Measurements from ENCODE around the gene R3HDM4. TPM values are rescaled to one million over a fixed set of nuclear protein-coding genes. Genes with fewer than 3 reads are reported as not detected.
A peak's percentile ranks its signal among the peaks of the same experiment; 100 is the strongest.

Gene R3HDM4
- total and polyA plus RNA-seq, 2 donors from 2014 or later: 47.4 to 71.4 TPM

DNA sequence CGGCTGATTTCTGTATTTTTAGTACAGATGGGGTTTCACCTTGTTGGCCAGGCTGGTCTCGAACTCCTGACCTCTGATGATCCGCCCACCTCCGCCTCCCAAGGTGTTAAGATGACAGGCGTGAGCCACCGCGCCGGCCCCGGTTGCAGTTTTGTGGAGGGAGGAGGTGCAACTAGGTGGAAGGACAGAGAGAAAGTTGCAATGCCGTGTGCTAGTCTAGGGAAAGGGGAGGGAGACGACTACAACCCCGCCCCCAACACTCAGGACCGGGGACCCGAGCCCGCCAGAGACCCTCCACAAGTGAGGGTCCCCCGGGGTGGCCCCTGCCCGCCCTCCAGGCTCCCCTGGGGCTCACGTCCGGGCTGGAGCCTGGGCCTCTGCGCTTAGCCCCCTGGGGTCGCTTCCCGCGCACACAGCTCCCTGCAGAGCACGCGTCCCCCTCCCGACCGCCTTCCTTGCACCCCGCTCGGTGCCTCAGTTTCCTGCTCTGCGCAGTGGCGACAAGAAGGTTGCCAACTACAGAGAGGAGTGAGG is 11.6 kb upstream of the R3HDM4 start:
- H3K9me3 ChIP-seq (ENCODE audit: control insufficient read depth in 2 of 3, insufficient read depth in 1 of 3, low read length in 3 of 3): no peaks in the 10 kb centered on the region
- DNase-seq (peak in 2 of 5 donors; percentile 81 to 86), FAIRE-seq (no peak)
- H3K36me3 ChIP-seq (ENCODE audit: control insufficient read depth in 2 of 3, insufficient read depth in 3 of 3, low read length in 3 of 3): no peaks in the 10 kb centered on the region
- peaks cover 4% of the 10 kb centered on the region for H3K27me3 ChIP-seq (ENCODE audit: control insufficient read depth, insufficient read depth, low read length)
- peaks cover 0 to 7% (median 0%) of the 10 kb centered on the region in 3 donors for H3K4me1 ChIP-seq (ENCODE audit: control insufficient read depth in 2 of 3, insufficient read depth in 2 of 3, low read depth in 1 of 3, low read length in 3 of 3)
- intact Hi-C loops (cut with DNase I): loop anchor here (5.0 kb wide), 1 partner anchor 58 kb away; the partner anchor contains the start of gene WDR18
- peak overlapping the region; percentile 34 to 78 (median 69) for H3K4me3 ChIP-seq (ENCODE audit: low read length in 3 of 3)
- no peak for TF ChIP-seq CTCF (IDR thresholded peaks at IDR 0.05; ENCODE audit: borderline replicate concordance, extremely low read depth, insufficient read depth)
- H3K27ac ChIP-seq (ENCODE audit: low read depth in 2 of 2, low read length in 2 of 2): no peak overlapping the region
- peak overlapping the region in 2 of 3 donors; percentile 54 to 55 for H3K9ac ChIP-seq (ENCODE audit: low read length in 3 of 3)

DNA sequence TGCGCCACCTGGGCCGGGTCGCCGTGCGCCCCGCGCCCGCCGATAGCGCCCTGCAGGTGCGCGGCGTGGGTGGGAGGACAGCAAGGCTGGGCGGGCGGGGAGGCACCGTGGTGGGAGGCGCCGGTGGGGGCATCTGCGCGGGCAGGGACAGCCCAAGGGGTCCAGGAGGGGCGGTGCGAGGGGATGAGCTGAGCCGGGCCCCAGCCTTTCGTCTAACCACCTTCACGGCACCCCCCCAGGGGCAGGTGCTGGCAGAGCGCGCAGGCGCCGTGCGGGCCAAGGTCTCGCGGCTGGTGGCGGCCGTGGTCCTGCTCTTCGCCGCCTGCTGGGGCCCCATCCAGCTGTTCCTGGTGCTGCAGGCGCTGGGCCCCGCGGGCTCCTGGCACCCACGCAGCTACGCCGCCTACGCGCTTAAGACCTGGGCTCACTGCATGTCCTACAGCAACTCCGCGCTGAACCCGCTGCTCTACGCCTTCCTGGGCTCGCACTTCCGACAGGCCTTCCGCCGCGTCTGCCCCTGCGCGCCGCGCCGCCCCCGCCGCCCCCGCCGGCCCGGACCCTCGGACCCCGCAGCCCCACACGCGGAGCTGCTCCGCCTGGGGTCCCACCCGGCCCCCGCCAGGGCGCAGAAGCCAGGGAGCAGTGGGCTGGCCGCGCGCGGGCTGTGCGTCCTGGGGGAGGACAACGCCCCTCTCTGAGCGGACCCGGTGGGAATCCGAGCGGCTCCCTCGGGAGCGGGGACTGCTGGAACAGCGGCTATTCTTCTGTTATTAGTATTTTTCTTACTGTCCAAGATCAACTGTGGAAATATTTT is 7.2 kb upstream of the R3HDM4 start:
- TF ChIP-seq CTCF (IDR thresholded peaks at IDR 0.05; ENCODE audit: borderline replicate concordance, extremely low read depth, insufficient read depth): no peak
- Histone ChIP-seq H3K36me3 (ENCODE audit: control insufficient read depth in 2 of 3, insufficient read depth in 3 of 3, low read length in 3 of 3) (no peaks in the 10 kb centered on the region), H3K9me3 (ENCODE audit: control insufficient read depth in 2 of 3, insufficient read depth in 1 of 3, low read length in 3 of 3) (no peaks in the 10 kb centered on the region), H3K9ac (ENCODE audit: low read length in 3 of 3) (no peak overlapping the region), H3K4me3 (ENCODE audit: low read length in 3 of 3) (no peak overlapping the region), H3K4me1 (ENCODE audit: control insufficient read depth in 2 of 3, insufficient read depth in 2 of 3, low read depth in 1 of 3, low read length in 3 of 3) (peaks cover 0 to 14% (median 0%) of the 10 kb centered on the region in 3 donors), H3K27me3 (ENCODE audit: control insufficient read depth, insufficient read depth, low read length) (peaks cover 9% of the 10 kb centered on the region), H3K27ac (ENCODE audit: low read depth in 2 of 2, low read length in 2 of 2) (no peak overlapping the region)
- intact Hi-C loops (cut with DNase I): no loop called here
- FAIRE-seq (no peak), DNase-seq (peak in 1 of 5 donors; percentile 74)

DNA sequence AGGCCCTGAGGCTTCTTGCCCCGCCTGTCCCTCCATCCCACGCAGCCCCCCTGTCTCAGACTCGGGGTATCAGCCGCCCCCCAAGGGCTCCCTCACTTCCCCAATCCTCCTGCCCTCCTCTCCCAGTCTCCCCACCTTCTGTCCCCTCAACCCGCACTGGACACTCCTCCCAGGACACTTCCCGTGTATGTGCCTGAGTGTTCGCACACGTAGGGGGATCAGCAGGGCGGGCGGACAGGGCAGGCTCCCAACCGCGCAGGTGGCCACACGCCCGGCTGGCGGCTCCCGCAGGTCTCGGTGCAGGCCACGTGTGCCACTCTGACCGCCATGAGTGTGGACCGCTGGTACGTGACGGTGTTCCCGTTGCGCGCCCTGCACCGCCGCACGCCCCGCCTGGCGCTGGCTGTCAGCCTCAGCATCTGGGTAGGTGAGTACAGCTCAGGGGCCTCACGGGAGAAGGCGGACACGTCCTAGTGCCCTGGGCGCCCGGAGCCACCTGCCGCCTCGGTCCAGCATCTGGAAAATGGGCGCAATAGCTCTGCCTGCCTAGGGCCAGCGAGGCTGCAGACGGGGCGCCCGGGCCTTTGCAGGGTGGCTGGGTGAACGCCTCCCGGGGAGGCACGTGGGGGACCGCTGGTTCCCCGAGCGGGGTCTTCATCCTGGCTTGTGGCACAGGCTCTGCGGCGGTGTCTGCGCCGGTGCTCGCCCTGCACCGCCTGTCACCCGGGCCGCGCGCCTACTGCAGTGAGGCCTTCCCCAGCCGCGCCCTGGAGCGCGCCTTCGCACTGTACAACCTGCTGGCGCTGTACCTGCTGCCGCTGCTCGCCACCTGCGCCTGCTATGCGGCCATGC is 6.4 kb upstream of the R3HDM4 start:
- FAIRE-seq (no peak), DNase-seq (peak in 4 of 5 donors; percentile 53 to 79 (median 57))
- Histone ChIP-seq H3K4me1 (ENCODE audit: control insufficient read depth in 2 of 3, insufficient read depth in 2 of 3, low read depth in 1 of 3, low read length in 3 of 3) (peaks cover 0 to 11% (median 0%) of the 10 kb centered on the region in 3 donors), H3K9ac (ENCODE audit: low read length in 3 of 3) (no peak overlapping the region), H3K4me3 (ENCODE audit: low read length in 3 of 3) (no peak overlapping the region), H3K27ac (ENCODE audit: low read depth in 2 of 2, low read length in 2 of 2) (no peak overlapping the region), H3K27me3 (ENCODE audit: control insufficient read depth, insufficient read depth, low read length) (peaks cover 9% of the 10 kb centered on the region), H3K36me3 (ENCODE audit: control insufficient read depth in 2 of 3, insufficient read depth in 3 of 3, low read length in 3 of 3) (no peaks in the 10 kb centered on the region), H3K9me3 (ENCODE audit: control insufficient read depth in 2 of 3, insufficient read depth in 1 of 3, low read length in 3 of 3) (no peaks in the 10 kb centered on the region)
- TF ChIP-seq CTCF (IDR thresholded peaks at IDR 0.05; ENCODE audit: borderline replicate concordance, extremely low read depth, insufficient read depth): no peak
- intact Hi-C loops (cut with DNase I): no loop called here
